ENCODE results near the gene ZNF197. TPM values are rescaled to one million over a fixed set of nuclear protein-coding genes. Genes with fewer than 3 reads are reported as not detected.

The ZNF197 gene
- total RNA-seq, 3 donors from 2014 or later = 10.0 to 19.5 (median 14.5) TPM

- intact Hi-C loops (cut with DNase I, micrococcal nuclease) = no loop called here
- Histone ChIP-seq H3K9me3 (peaks cover 29% of the 10 kb centered on the region), H3K4me1 (ENCODE audit: low read depth) (no peaks in the 10 kb centered on the region), H3K4me3 (no peak overlapping the region), H3K36me3 (ENCODE audit: low read depth) (no peaks in the 10 kb centered on the region)
- TF ChIP-seq CTCF (IDR thresholded peaks at IDR 0.05) = no peak
- no peak for DNase-seq
- no peak for ATAC-seq
Measured at GRCh38 chr3:44682182-44682896, 57.5 kb downstream of the ZNF197 start.

- H3K4me1 ChIP-seq (ENCODE audit: low read depth) = no peaks in the 10 kb centered on the region
- TF ChIP-seq CTCF (IDR thresholded peaks at IDR 0.05) = no peak
- peaks cover 27% of the 10 kb centered on the region for H3K9me3 ChIP-seq
- peak; percentile 90 for ATAC-seq
- H3K36me3 ChIP-seq (ENCODE audit: low read depth) = no peaks in the 10 kb centered on the region
- intact Hi-C loops (cut with DNase I, micrococcal nuclease) = no loop called here
- peak; percentile 75 to 78 (median 78) for DNase-seq
- H3K4me3 ChIP-seq = peak overlapping the region; percentile 31
Measured at GRCh38 chr3:44685128-44685800, 60.4 kb downstream of the ZNF197 start.

- intact Hi-C loops (cut with DNase I, micrococcal nuclease) = no loop called here
- H3K36me3 ChIP-seq (ENCODE audit: low read depth) = no peaks in the 10 kb centered on the region
- no peaks in the 10 kb centered on the region for H3K4me1 ChIP-seq (ENCODE audit: low read depth)
- no peak overlapping the region for H3K4me3 ChIP-seq
- DNase-seq (no peak), ATAC-seq (no peak)
- no peak for TF ChIP-seq CTCF (IDR thresholded peaks at IDR 0.05)
- peaks cover 6% of the 10 kb centered on the region for H3K9me3 ChIP-seq
Measured at GRCh38 chr3:44687898-44688297, 63.1 kb downstream of the ZNF197 start.

Other genes starting within 250 kb of the ZNF197 start
- gene ZNF445, start 147.4 kb upstream of the ZNF197 start, total RNA-seq = 10 to 100 TPM; 10.0 to 26.4 (median 16.8) TPM
- gene ZKSCAN7, start 69.8 kb upstream of the ZNF197 start, total RNA-seq = 1 to 10 TPM in 2 of 3 donors, under 1 TPM in 1; 0.96 to 3.0 (median 1.6) TPM
- gene ZNF660, start 40.1 kb upstream of the ZNF197 start, total RNA-seq = 1 to 10 TPM in 2 of 3 donors, under 1 TPM in 1; 0.67 to 4.6 (median 1.1) TPM
- 1 to 10 TPM; 4.9 to 8.0 (median 6.0) TPM for gene ZNF35, start 23.7 kb downstream of the ZNF197 start, total RNA-seq
- 1 to 10 TPM; 2.5 to 7.7 (median 3.6) TPM for gene ZNF502, start 87.6 kb downstream of the ZNF197 start, total RNA-seq
- 1 to 10 TPM; 3.6 to 6.4 (median 3.7) TPM for gene ZNF501, start 104.6 kb downstream of the ZNF197 start, total RNA-seq
- 10 to 100 TPM; 18.8 to 29.2 (median 19.1) TPM for gene KIAA1143, start 136.6 kb downstream of the ZNF197 start, total RNA-seq
- gene KIF15, start 136.8 kb downstream of the ZNF197 start, total RNA-seq = 1 to 10 TPM; 1.6 to 7.6 (median 2.4) TPM
- 10 to 100 TPM in 2 of 3 donors, 1 to 10 TPM in 1; 7.8 to 11.2 (median 10.0) TPM for gene TMEM42, start 236.9 kb downstream of the ZNF197 start, total RNA-seq
- gene TGM4, start 249.6 kb downstream of the ZNF197 start, total RNA-seq = not detected